Renal pelvis (tissue), 4 donors: ENCODE measurements around the gene NCR2. TPM values are rescaled to one million over a fixed set of nuclear protein-coding genes. Genes with fewer than 3 reads are reported as not detected.

ENCODE experiments used
- DNase-seq: peaks from one replicate; pipeline ENCODE4 v3.0.0-alpha.2; 2013
- polyA plus RNA-seq, 3 donors: library from polyadenylated mRNA; unstranded; fragments of 120-200 nt; gene quantifications; one replicate each; pipeline ENCODE4 v1.2.1, GENCODE V29; 2013; ENCODE audit not compliant: insufficient read length in 3 of 3

The NCR2 gene
- polyA plus RNA-seq, 3 donors, result not detected

DNA sequence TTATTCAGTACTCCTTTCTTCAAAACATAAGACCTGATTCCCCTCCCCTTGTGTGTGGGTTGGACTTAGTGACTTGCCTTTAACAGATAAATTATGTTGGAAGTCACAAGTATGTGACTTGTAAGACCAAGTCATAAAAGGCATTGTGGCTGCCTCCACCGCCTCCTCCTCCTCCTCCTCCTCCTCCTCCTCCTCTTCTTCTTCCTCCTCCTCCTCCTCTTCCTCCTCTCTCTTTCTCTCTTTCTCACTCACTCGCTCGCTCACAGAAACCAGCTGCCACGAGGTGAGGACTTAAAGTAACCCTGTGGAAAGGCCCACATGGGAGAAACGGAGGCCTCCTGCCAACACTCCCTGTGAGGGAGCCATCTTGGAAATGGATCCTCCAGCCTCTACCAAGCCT, 64.0 kb downstream of the NCR2 start:
- no peak for DNase-seq

Other genes starting within 250 kb of the NCR2 start
- gene TREML1, start 181.3 kb upstream of the NCR2 start, polyA plus RNA-seq, result under 1 TPM; 0.53 to 0.88 (median 0.85) TPM
- gene TREM2, start 172.5 kb upstream of the NCR2 start, polyA plus RNA-seq, result under 1 TPM; 0.47 to 0.90 (median 0.83) TPM
- gene TREML2, start 134.5 kb upstream of the NCR2 start, polyA plus RNA-seq, result under 1 TPM; 0.09 to 0.16 (median 0.11) TPM
- gene TREML4, start 107.3 kb upstream of the NCR2 start, polyA plus RNA-seq, result under 1 TPM in 1 of 3 donors, not detected in 2; 0.03 TPM
- under 1 TPM in 1 of 3 donors, not detected in 2; 0.09 TPM for gene TREM1, start 48.9 kb upstream of the NCR2 start, polyA plus RNA-seq
- gene FOXP4, start 210.8 kb downstream of the NCR2 start, polyA plus RNA-seq, result 10 to 100 TPM; 34.3 to 48.4 (median 45.7) TPM